GDM1 (cell line): ENCODE results near the gene SH2D3C.

ENCODE experiments used
- DNase-seq: peaks from one replicate; lab custom pipeline; 2025; lab: John Stamatoyannopoulos, UW

Gene SH2D3C

GRCh38 chr9:127741831-127742434 lies 36.5 kb downstream of the SH2D3C start:
- DNase-seq: no peak

GRCh38 chr9:127739614-127740330 lies 38.7 kb downstream of the SH2D3C start:
- no peak for DNase-seq

GRCh38 chr9:127738666-127739065 lies 39.8 kb downstream of the SH2D3C start:
- DNase-seq: no peak

- DNase-seq: no peak
Measured at GRCh38 chr9:127735530-127736185, 42.8 kb downstream of the SH2D3C start.

GRCh38 chr9:127734747-127735529 lies 43.5 kb downstream of the SH2D3C start, which contains the start of gene TOR2A:
TOR2A (minus strand) TSS chr9:127735294; CDS start chr9:127735270, 24 bp downstream.
- peak; percentile 96 for DNase-seq

GRCh38 chr9:127734247-127734746 lies 44.2 kb downstream of the SH2D3C start:
- DNase-seq: no peak

- no peak for DNase-seq
Measured at GRCh38 chr9:127733614-127734013, 44.9 kb downstream of the SH2D3C start.

- no peak for DNase-seq
Measured at GRCh38 chr9:127732444-127732843, 46.0 kb downstream of the SH2D3C start.

GRCh38 chr9:127731938-127732337 lies 46.5 kb downstream of the SH2D3C start:
- no peak for DNase-seq

GRCh38 chr9:127730799-127731410 lies 47.6 kb downstream of the SH2D3C start:
- DNase-seq: no peak

GRCh38 chr9:127730262-127730661 lies 48.2 kb downstream of the SH2D3C start:
- DNase-seq: no peak

- DNase-seq: no peak
Measured at GRCh38 chr9:127729522-127730256, 48.8 kb downstream of the SH2D3C start.

- no peak for DNase-seq
Measured at GRCh38 chr9:127728808-127729207, 49.7 kb downstream of the SH2D3C start.

- DNase-seq: no peak
Measured at GRCh38 chr9:127726871-127727270, 51.6 kb downstream of the SH2D3C start.

GRCh38 chr9:127724012-127724411 lies 54.5 kb downstream of the SH2D3C start:
- DNase-seq: no peak

- DNase-seq: no peak
Measured at GRCh38 chr9:127723444-127723843, 55.0 kb downstream of the SH2D3C start.

- DNase-seq: no peak
Measured at GRCh38 chr9:127723013-127723412, 55.5 kb downstream of the SH2D3C start.

GRCh38 chr9:127722055-127722745 lies 56.3 kb downstream of the SH2D3C start:
- DNase-seq: no peak

- no peak for DNase-seq
Measured at GRCh38 chr9:127721391-127721821, 57.1 kb downstream of the SH2D3C start.

- DNase-seq: no peak
Measured at GRCh38 chr9:127720865-127721227, 57.6 kb downstream of the SH2D3C start.
